Skeletal muscle tissue (tissue), 4 donors: ENCODE data around the gene OR4D2. TPM values are rescaled to one million over a fixed set of nuclear protein-coding genes. Genes with fewer than 3 reads are reported as not detected.

Source experiments
- H3K27ac ChIP-seq: one replicate; pipeline ENCODE4 v1.7.0; 2013; ENCODE audit warnings: mild to moderate bottlenecking, low read depth, low read length, inconsistent platforms
- H3K27me3 ChIP-seq, 3 donors: one replicate each; pipeline ENCODE4 v1.7.0; 2013; ENCODE audit warnings: low read length in 3 of 3; ENCODE audit not compliant: control insufficient read depth in 3 of 3, insufficient read depth in 3 of 3
- H3K36me3 ChIP-seq, 3 donors: one replicate each; pipeline ENCODE4 v1.7.0; 2013; ENCODE audit warnings: low read length in 3 of 3; ENCODE audit not compliant: control insufficient read depth in 3 of 3, insufficient read depth in 3 of 3
- H3K4me1 ChIP-seq, 3 donors: one replicate each; pipeline ENCODE4 v1.7.0; 2013; ENCODE audit warnings: low read length in 3 of 3, mild to moderate bottlenecking in 3 of 3; ENCODE audit not compliant: control insufficient read depth in 3 of 3, insufficient read depth in 3 of 3
- H3K4me3 ChIP-seq, 3 donors: one replicate each; pipeline ENCODE4 v1.7.0; 2013; ENCODE audit warnings: low read length in 3 of 3
- H3K9ac ChIP-seq, 3 donors: one replicate each; pipeline ENCODE4 v1.7.0; 2013; ENCODE audit warnings: low read length in 3 of 3, mild to moderate bottlenecking in 3 of 3, moderate library complexity in 2 of 3, low read depth in 1 of 3
- H3K9me3 ChIP-seq, 3 donors: one replicate each; pipeline ENCODE4 v1.7.0; 2013; ENCODE audit warnings: low read length in 3 of 3; ENCODE audit not compliant: control insufficient read depth in 3 of 3
- total RNA-seq: library from RNA; depleted of rRNA; stranded (reverse); fragments of >200 nt; gene quantifications from one replicate; pipeline ENCODE4 v1.2.3, GENCODE V29; 2014
- donor health status: Osteomylitis.

OR4D2 gene
- total RNA-seq, 1 donor from 2014 or later, result not detected

DNA sequence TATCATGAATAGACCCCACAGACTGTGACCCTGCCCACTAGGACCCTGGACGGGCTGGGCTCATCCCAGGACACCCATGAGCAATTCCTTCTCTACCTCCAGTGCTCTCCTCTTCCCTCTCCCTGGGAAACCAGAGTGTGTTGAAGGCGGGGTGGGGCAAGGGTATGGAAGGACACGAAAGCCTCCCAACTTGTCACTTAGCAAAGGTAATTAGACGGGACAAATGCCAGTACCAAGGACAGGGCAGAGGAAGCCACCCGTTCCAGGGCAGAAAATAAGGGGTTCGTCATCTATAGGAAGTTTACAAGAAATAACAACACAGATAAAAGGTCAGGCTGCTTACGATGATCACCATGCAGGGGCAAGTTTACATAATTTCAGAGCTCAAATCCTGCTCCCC is 20.9 kb downstream of the OR4D2 start:
- Histone ChIP-seq H3K9me3 (no peaks in the 10 kb centered on the region), H3K27ac (no peak overlapping the region), H3K27me3 (peaks cover 20 to 35% (median 25%) of the 10 kb centered on the region in 3 donors), H3K4me3 (no peak overlapping the region), H3K9ac (no peak overlapping the region), H3K36me3 (no peaks in the 10 kb centered on the region), H3K4me1 (peaks cover 0 to 8% (median 3%) of the 10 kb centered on the region in 3 donors)

DNA sequence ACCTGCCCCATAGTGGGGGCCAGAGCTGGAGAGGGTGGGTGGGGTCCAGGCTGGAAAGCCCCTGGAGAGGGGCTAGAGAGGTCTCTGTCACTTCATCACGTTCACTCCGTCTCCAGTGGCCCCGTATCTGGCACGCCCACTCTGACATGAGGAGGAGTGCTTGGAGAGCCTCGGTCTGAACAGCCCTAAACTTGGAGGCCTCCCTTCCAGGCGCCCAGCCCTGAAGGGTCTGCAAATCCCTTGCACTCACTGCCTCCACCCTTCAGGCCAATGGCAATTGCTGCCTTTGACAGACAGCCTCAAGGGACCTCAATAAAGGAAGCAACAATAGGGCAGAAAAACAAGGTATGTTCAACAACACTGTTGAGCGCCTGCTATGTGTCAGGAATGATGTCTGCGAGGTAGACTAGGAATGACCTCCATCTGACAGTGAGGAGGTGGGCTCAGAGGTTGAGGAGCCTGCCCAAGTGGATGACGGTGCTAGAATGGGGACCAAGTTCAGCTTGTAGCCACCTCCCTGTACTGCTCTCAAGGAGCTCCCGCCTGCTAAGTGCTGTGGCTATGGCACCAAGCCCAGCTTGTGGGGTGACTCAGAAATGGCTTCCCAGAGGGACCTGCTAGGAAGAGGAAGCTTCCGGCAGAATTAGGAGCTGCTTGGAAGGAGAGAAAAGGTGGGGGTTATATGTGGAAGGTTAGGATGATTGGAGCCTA is 22.8 kb downstream of the OR4D2 start:
- Histone ChIP-seq H3K4me1 (peaks cover 0 to 8% (median 3%) of the 10 kb centered on the region in 3 donors), H3K4me3 (no peak overlapping the region), H3K27ac (no peak overlapping the region), H3K9ac (no peak overlapping the region), H3K36me3 (no peaks in the 10 kb centered on the region), H3K9me3 (no peaks in the 10 kb centered on the region), H3K27me3 (peaks cover 24 to 44% (median 25%) of the 10 kb centered on the region in 3 donors)

DNA sequence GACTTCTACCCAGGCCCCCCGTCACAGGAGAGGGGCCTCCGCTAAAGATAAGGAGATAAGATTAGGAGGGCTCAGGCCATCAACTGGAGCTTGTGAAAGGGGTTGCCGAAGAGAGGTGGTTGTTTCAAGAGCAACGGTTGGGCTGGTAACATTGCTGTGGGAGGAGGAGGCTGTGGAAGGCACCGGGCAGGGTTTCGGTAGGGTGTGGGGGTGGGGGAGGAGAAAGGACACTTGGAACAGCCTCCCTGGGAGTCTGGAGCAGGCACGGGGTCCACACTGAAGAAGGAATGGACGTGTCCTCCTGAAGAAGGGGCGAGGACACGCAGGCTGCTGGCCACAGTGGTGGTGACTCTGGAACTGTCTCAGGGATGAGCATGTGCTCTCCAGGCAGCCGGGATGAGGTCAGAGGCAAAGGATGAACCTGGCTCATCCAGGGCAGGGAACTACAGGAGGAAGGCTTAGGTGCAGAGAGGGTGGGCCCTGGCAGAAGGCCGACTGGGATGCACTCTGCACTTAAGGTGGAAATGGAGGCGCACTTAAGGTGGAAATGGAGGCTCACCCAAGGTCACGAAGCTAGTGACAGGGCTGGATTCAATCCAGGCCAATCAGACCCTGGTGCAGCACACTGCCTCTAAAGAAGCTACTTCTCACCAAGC is 24.6 kb downstream of the OR4D2 start:
- no peak overlapping the region for H3K9ac ChIP-seq
- H3K4me1 ChIP-seq, result peaks cover 0 to 8% (median 3%) of the 10 kb centered on the region in 3 donors
- H3K36me3 ChIP-seq, result no peaks in the 10 kb centered on the region
- no peak overlapping the region for H3K27ac ChIP-seq
- peaks cover 25 to 52% (median 30%) of the 10 kb centered on the region in 3 donors for H3K27me3 ChIP-seq
- no peaks in the 10 kb centered on the region for H3K9me3 ChIP-seq
- H3K4me3 ChIP-seq, result no peak overlapping the region

DNA sequence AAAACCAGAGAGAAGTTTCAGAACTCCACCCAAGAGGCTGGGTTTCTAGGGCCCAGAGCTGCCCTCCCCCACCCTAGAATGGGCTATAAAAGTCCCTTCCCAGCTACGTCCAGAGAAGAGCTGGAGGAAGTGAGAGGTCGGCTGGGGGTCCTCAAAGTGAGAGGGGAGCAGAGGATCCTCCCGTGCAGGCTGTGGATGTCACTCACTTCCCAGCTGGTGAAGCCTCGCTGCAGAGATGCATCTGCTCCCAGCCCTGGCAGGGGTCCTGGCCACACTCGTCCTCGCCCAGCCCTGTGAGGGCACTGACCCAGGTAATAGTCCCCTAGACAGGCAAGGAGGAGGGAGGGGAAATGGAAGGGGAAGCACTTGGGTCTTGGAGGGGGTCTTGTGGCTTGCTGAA is 25.8 kb downstream of the OR4D2 start, which contains the start of gene EPX:
EPX (plus strand) TSS at position 115 of the 400 bp plus-strand sequence; CDS start at position 236, 121 bp downstream.
- H3K27ac ChIP-seq, result no peak within 1 kb of the TSS
- no peak within 1 kb of the TSS for H3K4me3 ChIP-seq
- peaks cover 0 to 8% (median 3%) of the 10 kb centered on the region in 3 donors for H3K4me1 ChIP-seq
- no peak within 1 kb of the TSS for H3K9ac ChIP-seq
- H3K9me3 ChIP-seq, result no peaks in the 10 kb centered on the region
- peaks cover 31 to 60% (median 36%) of the 10 kb centered on the region in 3 donors for H3K27me3 ChIP-seq
- no peaks in the 10 kb centered on the region for H3K36me3 ChIP-seq

DNA sequence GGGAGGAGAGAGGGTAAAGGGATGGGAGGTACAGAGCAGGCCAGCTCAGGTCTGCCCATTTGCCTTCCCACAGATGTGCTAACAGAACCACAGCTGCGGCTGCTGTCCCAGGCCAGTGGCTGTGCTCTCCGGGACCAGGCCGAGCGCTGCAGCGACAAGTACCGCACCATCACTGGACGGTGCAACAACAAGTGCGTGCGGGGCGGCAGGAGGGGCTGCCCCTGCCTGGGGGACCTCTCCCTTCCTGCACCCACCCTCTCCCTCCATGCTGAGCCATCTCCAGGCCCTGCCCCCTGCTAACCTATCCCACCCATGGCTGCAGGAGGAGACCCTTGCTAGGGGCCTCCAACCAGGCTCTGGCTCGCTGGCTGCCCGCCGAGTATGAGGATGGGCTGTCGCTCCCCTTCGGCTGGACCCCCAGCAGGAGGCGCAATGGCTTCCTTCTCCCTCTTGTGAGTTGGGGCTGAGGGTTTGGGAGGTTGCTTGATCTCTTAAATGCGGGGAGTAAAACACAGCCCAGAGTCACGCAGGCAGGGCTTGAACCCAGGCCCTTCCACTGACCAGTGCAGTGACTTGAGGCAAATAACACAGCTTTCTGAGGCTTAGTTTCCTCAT is 27.0 kb downstream of the OR4D2 start:
- no peaks in the 10 kb centered on the region for H3K9me3 ChIP-seq
- peaks cover 39 to 69% (median 43%) of the 10 kb centered on the region in 3 donors for H3K27me3 ChIP-seq
- no peak overlapping the region for H3K9ac ChIP-seq
- no peak overlapping the region for H3K4me3 ChIP-seq
- H3K27ac ChIP-seq, result no peak overlapping the region
- no peaks in the 10 kb centered on the region for H3K36me3 ChIP-seq
- peaks cover 0 to 8% (median 3%) of the 10 kb centered on the region in 3 donors for H3K4me1 ChIP-seq

DNA sequence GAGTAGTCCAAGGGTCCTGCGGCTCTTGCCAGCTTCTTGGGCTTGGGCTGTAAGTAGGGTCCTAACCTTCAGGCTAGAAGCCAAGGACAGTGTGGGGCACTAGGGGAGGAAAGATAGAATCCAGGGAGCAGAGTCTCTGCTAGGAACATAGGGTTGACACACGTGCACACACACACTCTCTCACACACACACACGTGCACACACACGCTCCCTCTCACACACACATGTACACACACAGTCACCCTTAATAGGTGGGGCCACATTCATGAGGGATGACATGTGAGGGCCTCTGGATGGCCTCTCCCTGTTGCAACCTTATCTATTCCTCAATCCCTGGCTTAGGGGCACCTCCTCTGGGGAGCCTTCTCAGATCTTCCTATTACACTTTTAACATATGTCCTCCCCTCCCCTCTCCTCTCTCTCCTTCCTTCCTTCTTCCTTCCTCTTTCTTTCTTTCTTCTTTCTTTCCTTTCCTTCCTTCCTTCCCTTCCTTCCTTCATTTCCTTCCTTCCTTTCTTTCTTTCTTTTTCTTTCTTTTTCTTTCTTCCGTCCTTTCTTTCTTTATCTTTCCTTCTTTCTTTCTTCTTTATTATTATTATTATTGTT is 28.8 kb downstream of the OR4D2 start:
- Histone ChIP-seq H3K9ac (no peak overlapping the region), H3K36me3 (no peaks in the 10 kb centered on the region), H3K9me3 (no peaks in the 10 kb centered on the region), H3K27ac (no peak overlapping the region), H3K4me3 (no peak overlapping the region), H3K4me1 (peaks cover 0 to 3% (median 0%) of the 10 kb centered on the region in 3 donors), H3K27me3 (peaks cover 39 to 75% (median 46%) of the 10 kb centered on the region in 3 donors)

DNA sequence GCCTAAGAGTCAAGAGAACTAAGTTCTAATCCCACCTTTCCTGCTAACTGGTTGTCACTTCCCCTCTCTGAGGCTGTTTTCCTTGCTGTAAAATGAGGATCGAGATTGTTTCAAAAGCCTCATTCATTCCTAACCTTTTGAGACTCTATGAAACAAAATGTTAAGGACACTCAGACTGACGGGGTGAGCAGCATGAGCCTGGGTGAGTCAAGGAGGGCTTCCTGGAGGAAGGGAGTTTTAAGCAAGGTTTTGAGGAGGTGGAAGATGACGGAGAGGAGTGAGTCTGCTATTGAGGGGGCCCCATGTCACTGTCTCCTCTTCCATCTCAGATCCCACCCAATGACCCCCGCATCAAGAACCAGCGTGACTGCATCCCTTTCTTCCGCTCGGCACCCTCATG is 29.8 kb downstream of the OR4D2 start:
- H3K36me3 ChIP-seq, result no peaks in the 10 kb centered on the region
- no peak overlapping the region for H3K9ac ChIP-seq
- peaks cover 0 to 3% (median 0%) of the 10 kb centered on the region in 3 donors for H3K4me1 ChIP-seq
- no peaks in the 10 kb centered on the region for H3K9me3 ChIP-seq
- H3K27ac ChIP-seq, result no peak overlapping the region
- H3K27me3 ChIP-seq, result peaks cover 36 to 65% (median 38%) of the 10 kb centered on the region in 3 donors
- no peak overlapping the region for H3K4me3 ChIP-seq

DNA sequence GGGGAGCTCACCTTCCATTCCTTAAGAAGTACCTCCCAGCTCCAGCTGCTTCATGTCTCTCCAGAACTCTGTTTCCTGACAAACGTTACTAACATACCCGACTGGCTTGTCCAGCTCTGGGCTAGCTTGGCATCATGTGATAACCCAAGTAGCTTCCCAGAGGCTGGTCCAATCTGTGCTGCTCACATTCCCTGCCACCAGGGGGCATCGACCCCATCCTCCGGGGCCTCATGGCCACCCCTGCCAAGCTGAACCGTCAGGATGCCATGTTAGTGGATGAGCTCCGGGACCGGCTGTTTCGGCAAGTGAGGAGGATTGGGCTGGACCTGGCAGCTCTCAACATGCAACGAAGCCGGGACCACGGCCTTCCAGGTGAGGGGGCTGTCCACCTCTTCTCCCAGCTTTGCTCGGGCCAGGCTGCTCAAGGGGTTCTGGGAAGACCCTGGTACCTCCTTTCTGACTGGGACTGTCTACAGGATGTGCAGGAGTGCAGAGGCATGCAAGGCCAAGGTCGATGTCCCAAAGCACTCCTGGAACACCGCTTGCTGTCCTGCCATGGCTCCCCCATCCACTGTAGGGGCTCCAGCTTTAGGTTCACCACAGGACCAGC is 33.3 kb downstream of the OR4D2 start:
- peaks cover 0 to 3% (median 0%) of the 10 kb centered on the region in 3 donors for H3K4me1 ChIP-seq
- H3K9ac ChIP-seq, result no peak overlapping the region
- no peak overlapping the region for H3K4me3 ChIP-seq
- peaks cover 29 to 43% (median 32%) of the 10 kb centered on the region in 3 donors for H3K27me3 ChIP-seq
- no peaks in the 10 kb centered on the region for H3K9me3 ChIP-seq
- peaks cover 4 to 5% (median 4%) of the 10 kb centered on the region in 3 donors for H3K36me3 ChIP-seq
- no peak overlapping the region for H3K27ac ChIP-seq

DNA sequence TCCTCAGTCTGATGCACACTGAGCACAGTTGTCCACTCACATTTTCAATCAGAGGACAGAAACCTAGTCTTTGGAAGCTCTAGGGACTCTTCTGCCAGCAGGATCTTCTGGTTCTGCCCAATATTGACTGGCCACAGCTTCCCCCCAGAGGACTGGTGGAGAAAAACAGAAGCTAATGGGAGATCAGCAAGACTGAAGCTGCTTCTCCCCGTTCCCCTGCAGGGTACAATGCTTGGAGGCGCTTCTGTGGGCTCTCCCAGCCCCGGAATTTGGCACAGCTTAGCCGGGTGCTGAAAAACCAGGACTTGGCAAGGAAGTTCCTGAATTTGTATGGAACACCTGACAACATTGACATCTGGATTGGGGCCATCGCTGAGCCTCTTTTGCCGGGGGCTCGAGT is 36.1 kb downstream of the OR4D2 start:
- H3K4me1 ChIP-seq, result peaks cover 0 to 3% (median 0%) of the 10 kb centered on the region in 3 donors
- H3K4me3 ChIP-seq, result no peak overlapping the region
- H3K9ac ChIP-seq, result no peak overlapping the region
- peaks cover 18 to 25% (median 20%) of the 10 kb centered on the region in 3 donors for H3K27me3 ChIP-seq
- peaks cover 20 to 27% (median 25%) of the 10 kb centered on the region in 3 donors for H3K36me3 ChIP-seq
- H3K27ac ChIP-seq, result no peak overlapping the region
- H3K9me3 ChIP-seq, result no peaks in the 10 kb centered on the region
